KOPT-K1 (cell line): Measurements from ENCODE around the gene CLCF1.
"Not testable (repeated sequence)": the region's sequence is repeated elsewhere in the genome, so short reads cannot be mapped to it uniquely, and the experiment has no call there.

Experiments used
- H3K27ac ChIP-seq: fragments of 200-600 bp; sonication (generic); 2 replicates; pipeline ENCODE4 v1.5.1; 2016; ENCODE audit warnings: antibody characterized with exemption, mild to moderate bottlenecking, low read depth, low read length; ENCODE audit not compliant: poor library complexity, severe bottlenecking
- H3K36me3 ChIP-seq: fragments of 200-600 bp; sonication (generic); 2 replicates; pipeline ENCODE4 v1.5.1; 2017; ENCODE audit warnings: antibody characterized with exemption, mild to moderate bottlenecking, low read length, moderate library complexity; ENCODE audit not compliant: insufficient read depth
- H3K9me3 ChIP-seq: fragments of 200-600 bp; sonication (generic); 2 replicates; pipeline ENCODE4 v1.5.1; 2017; ENCODE audit warnings: antibody characterized with exemption, low read length, mild to moderate bottlenecking; ENCODE audit not compliant: insufficient read depth, poor library complexity, severe bottlenecking

CLCF1 gene

DNA sequence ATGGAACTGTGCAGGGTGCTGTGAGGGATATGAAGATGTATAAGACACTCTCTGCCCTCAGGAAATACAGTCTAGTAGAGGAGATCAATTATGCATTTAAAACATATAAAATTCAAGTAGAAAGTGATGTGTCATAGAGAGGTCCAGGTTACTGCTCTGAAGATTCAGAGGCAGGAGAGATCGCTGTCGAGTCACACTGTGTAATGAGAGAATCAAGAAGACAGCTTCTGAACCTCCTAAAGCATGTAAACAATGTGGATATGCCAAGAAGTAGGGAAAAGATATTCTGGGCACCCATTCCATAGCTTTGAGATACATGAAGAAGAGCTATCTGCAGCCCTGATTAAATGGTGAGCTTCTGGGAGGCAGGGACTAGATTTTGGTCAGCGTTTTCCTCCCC, 53.4 kb downstream of the CLCF1 start:
- Histone ChIP-seq H3K36me3 (no peaks in the 10 kb centered on the region), H3K9me3 (no peaks in the 10 kb centered on the region), H3K27ac (no peak overlapping the region)

DNA sequence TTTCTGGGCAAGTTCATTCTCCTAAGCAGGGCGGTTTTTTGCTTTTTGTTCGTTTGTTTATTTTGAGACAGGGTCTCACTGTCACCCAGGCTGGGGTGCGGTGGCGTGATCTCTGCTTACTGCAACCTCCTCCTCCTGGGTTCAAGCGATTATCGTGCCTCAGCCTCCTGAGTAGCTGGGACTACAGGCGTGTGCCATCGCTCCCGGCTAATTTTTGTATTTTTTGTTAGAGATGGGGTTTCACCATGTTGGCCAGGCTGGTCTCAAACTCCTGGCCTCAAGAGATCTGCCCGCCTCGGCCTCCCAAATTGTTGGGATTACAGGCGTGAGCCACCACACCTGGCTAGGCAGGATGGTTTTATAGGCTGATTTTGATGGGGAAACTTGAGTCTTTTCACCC, 54.5 kb downstream of the CLCF1 start:
- H3K27ac ChIP-seq, H3K9me3 ChIP-seq, H3K36me3 ChIP-seq: not testable (repeated sequence)

DNA sequence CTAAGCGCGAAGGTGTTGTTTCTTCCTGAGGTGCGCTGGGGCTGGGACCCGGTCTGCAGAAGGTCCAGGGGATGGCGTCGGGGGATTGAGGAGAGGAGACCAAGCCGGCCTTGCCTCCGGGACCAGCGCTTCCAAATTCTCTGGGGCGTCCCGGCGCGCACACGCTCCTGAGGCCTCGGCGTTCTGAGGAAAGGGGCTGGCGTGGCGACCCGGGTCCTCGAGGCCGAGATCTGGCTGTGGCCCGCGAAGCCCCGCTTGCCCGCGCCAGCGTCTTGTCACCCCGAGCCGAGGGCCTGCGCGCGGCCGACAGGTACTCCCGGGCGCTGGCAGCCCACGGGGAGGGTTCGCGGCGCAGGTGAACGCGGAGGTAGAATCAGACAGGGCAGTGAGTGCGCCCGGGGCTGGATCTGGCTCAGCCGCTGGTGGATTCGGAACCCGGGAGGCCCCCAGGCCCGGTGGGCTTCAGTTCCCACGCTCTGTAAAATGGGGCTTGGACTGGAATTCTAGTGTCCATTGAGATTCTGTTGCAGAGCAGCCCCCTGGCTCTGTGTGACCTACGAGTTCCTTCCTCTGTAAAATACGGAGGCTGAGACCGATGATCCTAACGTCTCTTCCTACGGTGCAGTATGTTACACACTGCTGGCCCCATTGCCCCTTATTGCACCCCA, 55.4 kb downstream of the CLCF1 start:
- Histone ChIP-seq H3K36me3 (no peaks in the 10 kb centered on the region), H3K9me3 (no peaks in the 10 kb centered on the region), H3K27ac (peak overlapping the region; percentile 92)

DNA sequence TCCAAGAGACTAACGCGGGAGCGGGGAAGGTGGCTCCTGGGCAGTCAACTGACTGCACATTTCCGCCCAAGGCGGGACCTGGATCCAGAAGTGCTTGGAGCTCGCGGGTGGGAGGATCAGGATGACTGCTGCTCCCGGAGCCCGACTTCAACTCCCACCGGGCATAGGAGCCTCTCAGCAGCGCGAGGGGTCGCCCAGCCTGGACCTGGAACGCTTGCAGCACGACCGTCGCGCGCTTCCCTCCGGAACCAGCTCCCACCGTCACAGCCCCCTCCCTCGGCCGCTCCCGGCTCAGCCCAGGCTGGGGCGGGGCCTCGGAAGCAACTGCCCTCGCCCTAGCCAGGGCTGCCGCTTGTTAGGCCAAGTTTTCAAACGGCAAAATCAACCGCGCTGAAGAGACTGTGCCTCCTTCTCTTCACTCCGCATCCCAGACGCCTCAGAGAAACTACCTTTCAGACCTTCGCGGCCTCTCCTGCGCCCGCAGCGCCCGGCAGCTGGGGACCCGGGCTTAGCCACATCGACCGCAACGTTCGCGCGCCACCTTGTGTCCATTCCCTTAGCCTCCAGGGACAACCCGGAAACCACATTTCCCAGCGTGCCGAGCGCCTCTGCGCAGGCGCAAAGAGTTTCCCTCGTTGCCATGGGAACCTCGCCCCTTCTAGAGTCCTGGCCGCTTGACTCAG, 56.1 kb downstream of the CLCF1 start:
- peaks cover 5% of the 10 kb centered on the region; the same call in 1 of the 2 replicates for H3K36me3 ChIP-seq
- peak overlapping the region; percentile 92 for H3K27ac ChIP-seq
- H3K9me3 ChIP-seq, result no peaks in the 10 kb centered on the region

DNA sequence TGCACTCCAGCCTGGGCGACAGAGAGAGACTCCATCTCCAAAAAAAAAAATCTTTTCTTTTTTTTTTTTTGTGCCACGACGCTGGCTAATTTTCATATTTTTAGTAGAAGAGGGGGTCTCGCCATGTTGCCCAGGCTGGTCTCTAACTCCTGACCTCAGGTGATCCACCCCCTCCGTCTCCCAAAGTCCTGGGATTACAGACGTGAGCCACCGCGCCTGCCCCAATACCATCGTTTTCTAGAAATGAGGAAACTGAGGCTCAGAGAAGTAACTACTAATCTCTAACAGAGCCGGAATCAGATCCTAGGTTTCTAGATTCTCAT, 56.6 kb downstream of the CLCF1 start:
- Histone ChIP-seq H3K36me3 (peaks cover 10% of the 10 kb centered on the region; the same call in 1 of the 2 replicates), H3K27ac (peak overlapping the region; percentile 92), H3K9me3 (no peaks in the 10 kb centered on the region)

DNA sequence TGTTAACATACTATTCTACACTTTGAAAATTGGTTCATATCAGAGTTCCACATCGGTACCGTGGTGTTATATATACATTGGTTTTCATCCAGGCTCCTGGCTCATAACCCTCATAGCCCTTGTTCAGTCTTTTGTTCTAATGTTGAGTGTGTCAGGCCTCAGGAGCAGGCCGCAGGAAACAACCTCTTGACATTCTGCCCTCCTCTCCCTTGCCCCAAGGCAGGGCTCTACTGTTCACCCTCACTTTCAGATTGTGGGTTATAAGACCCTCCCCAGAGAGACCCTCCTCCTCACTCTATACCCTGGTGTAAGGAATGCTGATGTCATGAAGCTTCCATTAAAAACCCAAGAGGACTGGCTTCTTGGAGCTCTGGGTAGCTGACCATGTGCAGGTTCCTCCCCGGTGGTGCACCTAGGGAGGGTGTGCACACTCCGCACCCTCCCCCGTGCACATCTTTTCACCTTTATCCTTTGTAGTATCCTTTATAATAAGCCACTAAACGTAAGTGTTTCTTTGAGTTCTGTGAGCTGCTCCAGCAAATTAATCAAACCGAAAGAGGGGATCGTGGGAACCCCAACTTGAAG, 58.0 kb downstream of the CLCF1 start:
- H3K9me3 ChIP-seq, result no peaks in the 10 kb centered on the region
- peaks cover 24% of the 10 kb centered on the region for H3K36me3 ChIP-seq
- H3K27ac ChIP-seq, result no peak overlapping the region

DNA sequence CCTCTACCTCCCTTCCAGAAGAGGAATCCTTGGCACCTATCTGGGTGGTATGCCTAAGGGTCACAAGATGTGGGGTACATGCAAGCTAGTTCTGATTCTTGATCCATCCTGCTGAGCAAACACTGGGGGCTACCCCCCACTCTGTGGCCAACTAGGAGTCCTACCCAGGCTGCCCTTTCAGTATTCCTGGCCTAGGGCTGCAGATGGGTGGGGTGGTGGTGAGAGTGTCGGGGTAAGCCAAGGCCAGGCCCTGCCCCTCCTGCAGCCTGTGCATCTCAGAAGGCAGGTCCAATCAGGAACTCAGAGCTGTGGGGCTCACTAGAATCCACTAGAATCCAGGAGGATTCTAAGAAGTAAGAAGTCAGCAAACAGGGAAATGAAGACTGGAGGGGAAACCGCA, 59.2 kb downstream of the CLCF1 start:
- Histone ChIP-seq H3K27ac (no peak overlapping the region), H3K9me3 (no peaks in the 10 kb centered on the region), H3K36me3 (peaks cover 36% of the 10 kb centered on the region)
